Vagina (tissue), 2 donors: ENCODE measurements around the gene TMEM163. TPM values are rescaled to one million over a fixed set of nuclear protein-coding genes. Genes with fewer than 3 reads are reported as not detected.

Source experiments
- DNase-seq, 2 donors: peaks; one replicate each; pipeline ENCODE4 v3.0.0-alpha.2; 2017; ENCODE audit errors: extremely low spot score in 2 of 2
- H3K27ac ChIP-seq: fragments of 200-600 bp; sonication (generic); one replicate; pipeline ENCODE4 v1.5.1; 2019
- H3K27me3 ChIP-seq: fragments of 200-600 bp; sonication (generic); one replicate; pipeline ENCODE4 v1.5.1; 2019
- H3K36me3 ChIP-seq, 2 donors: fragments of 200-600 bp; sonication (generic); one replicate each; pipeline ENCODE4 v1.5.1; 2017 to 2019
- H3K4me1 ChIP-seq: fragments of 200-600 bp; sonication (generic); one replicate; pipeline ENCODE4 v1.5.1; 2019
- H3K4me3 ChIP-seq, 2 donors: fragments of 200-600 bp; sonication (generic); 1 replicate in 1 of 2; 2 replicates in 1 of 2; pipeline ENCODE4 v1.5.1; 2016 to 2019
- H3K9me3 ChIP-seq: fragments of 200-600 bp; sonication (generic); one replicate; pipeline ENCODE4 v1.5.1; 2019
- CTCF ChIP-seq, 3 experiments: fragments of 450-650 bp in 2 of 3; fragments of 200-600 bp in 1 of 3; sonication (generic) in 1 of 3; IDR thresholded peaks; one replicate each; pipeline ENCODE4 v1.5.1; 2017 to 2019; ENCODE audit warnings: antibody characterized with exemption in 3 of 3, mild to moderate bottlenecking in 2 of 3, moderate library complexity in 2 of 3
- POLR2A ChIP-seq, 2 donors: fragments of 450-650 bp; IDR thresholded peaks; one replicate each; pipeline ENCODE4 v1.6.1; 2017; ENCODE audit warnings: antibody characterized with exemption in 2 of 2, mild to moderate bottlenecking in 2 of 2, moderate library complexity in 2 of 2
- POLR2AphosphoS5 ChIP-seq, 2 donors: sonication (generic); formaldehyde crosslinking; IDR thresholded peaks; one replicate each; pipeline ENCODE4 v1.9.0; 2017; ENCODE audit warnings: antibody characterized with exemption in 2 of 2, mild to moderate bottlenecking in 2 of 2, low read depth in 1 of 2; ENCODE audit not compliant: insufficient read depth in 1 of 2
- intact Hi-C: fragments of 100-400 bp; cut with DNase I; formaldehyde crosslinking; loops from one replicate; pipeline ENCODE4 v1.15.1; 2023
- total RNA-seq: library from RNA; depleted of rRNA; stranded (reverse); fragments of >200 nt; gene quantifications from one replicate; pipeline ENCODE4 v1.2.3, GENCODE V29; 2016

The TMEM163 gene
- total RNA-seq, 1 donor from 2014 or later, result not detected

- Histone ChIP-seq H3K4me3 (no peak overlapping the region), H3K4me1 (no peaks in the 10 kb centered on the region), H3K36me3 (no peaks in the 10 kb centered on the region), H3K27ac (no peak overlapping the region), H3K27me3 (no peaks in the 10 kb centered on the region), H3K9me3 (no peaks in the 10 kb centered on the region)
- intact Hi-C loops, result no loop called here
- TF ChIP-seq POLR2AphosphoS5 (IDR thresholded peaks at IDR 0.05; ENCODE audit: insufficient read depth in 1 of 2, low read depth in 1 of 2) (no peak), CTCF (IDR thresholded peaks at IDR 0.05) (no peak), POLR2A (IDR thresholded peaks at IDR 0.05) (no peak)
- no peak for DNase-seq
Observed at GRCh38 chr2:134536296-134536695, 182.5 kb downstream of the TMEM163 start.

GRCh38 chr2:134532537-134532936, 186.3 kb downstream of the TMEM163 start:
- Histone ChIP-seq H3K9me3 (no peaks in the 10 kb centered on the region), H3K27me3 (no peaks in the 10 kb centered on the region), H3K36me3 (no peaks in the 10 kb centered on the region), H3K27ac (no peak overlapping the region), H3K4me1 (no peaks in the 10 kb centered on the region), H3K4me3 (no peak overlapping the region)
- no peak for DNase-seq
- intact Hi-C loops, result no loop called here
- no peak for TF ChIP-seq CTCF (IDR thresholded peaks at IDR 0.05)
- no peak for TF ChIP-seq POLR2AphosphoS5 (IDR thresholded peaks at IDR 0.05; ENCODE audit: insufficient read depth in 1 of 2, low read depth in 1 of 2)
- no peak for TF ChIP-seq POLR2A (IDR thresholded peaks at IDR 0.05)

GRCh38 chr2:134527381-134527780, 191.4 kb downstream of the TMEM163 start:
- Histone ChIP-seq H3K36me3 (no peaks in the 10 kb centered on the region), H3K9me3 (no peaks in the 10 kb centered on the region), H3K4me1 (no peaks in the 10 kb centered on the region), H3K27me3 (no peaks in the 10 kb centered on the region), H3K27ac (no peak overlapping the region), H3K4me3 (no peak overlapping the region)
- no peak for TF ChIP-seq CTCF (IDR thresholded peaks at IDR 0.05)
- intact Hi-C loops, result no loop called here
- no peak for DNase-seq

- H3K36me3 ChIP-seq, result no peaks in the 10 kb centered on the region
- no peak overlapping the region for H3K27ac ChIP-seq
- H3K27me3 ChIP-seq, result no peaks in the 10 kb centered on the region
- H3K4me1 ChIP-seq, result no peaks in the 10 kb centered on the region
- H3K9me3 ChIP-seq, result no peaks in the 10 kb centered on the region
- no peak for DNase-seq
- H3K4me3 ChIP-seq, result no peak overlapping the region
- TF ChIP-seq CTCF (IDR thresholded peaks at IDR 0.05) (no peak), POLR2A (IDR thresholded peaks at IDR 0.05) (no peak), POLR2AphosphoS5 (IDR thresholded peaks at IDR 0.05; ENCODE audit: insufficient read depth in 1 of 2, low read depth in 1 of 2) (no peak)
- intact Hi-C loops, result no loop called here
Observed at GRCh38 chr2:134522496-134523455, 196.0 kb downstream of the TMEM163 start.

- no peaks in the 10 kb centered on the region for H3K36me3 ChIP-seq
- H3K4me1 ChIP-seq, result no peaks in the 10 kb centered on the region
- no peak for DNase-seq
- H3K4me3 ChIP-seq, result no peak overlapping the region
- TF ChIP-seq POLR2A (IDR thresholded peaks at IDR 0.05), result no peak
- TF ChIP-seq POLR2AphosphoS5 (IDR thresholded peaks at IDR 0.05; ENCODE audit: insufficient read depth in 1 of 2, low read depth in 1 of 2), result no peak
- TF ChIP-seq CTCF (IDR thresholded peaks at IDR 0.05), result no peak
- H3K27me3 ChIP-seq, result no peaks in the 10 kb centered on the region
- H3K27ac ChIP-seq, result no peak overlapping the region
- intact Hi-C loops, result no loop called here
- no peaks in the 10 kb centered on the region for H3K9me3 ChIP-seq
Observed at GRCh38 chr2:134518101-134518500, 200.7 kb downstream of the TMEM163 start.
